Measurements from ENCODE around the gene FCRLB.

FCRLB gene

DNA sequence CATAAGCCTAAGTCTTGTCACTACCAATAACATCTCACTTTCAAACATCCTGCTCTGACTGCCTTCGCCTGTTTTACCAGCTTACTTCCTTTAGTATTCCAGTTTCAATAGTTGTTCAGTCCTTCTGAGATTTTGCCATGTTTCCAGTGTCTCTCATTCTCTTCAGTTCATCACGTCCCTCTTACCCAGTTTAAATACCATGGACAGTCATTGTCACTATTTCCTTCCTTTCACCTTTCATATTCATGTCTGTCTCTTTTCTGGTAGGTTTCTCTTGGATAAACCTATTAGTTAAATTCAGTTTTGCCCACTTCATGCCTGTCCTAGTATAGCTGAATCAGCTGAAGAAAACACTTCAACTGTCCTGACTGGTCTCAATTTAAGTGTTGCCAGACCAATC is 50.6 kb downstream of the FCRLB start:
- in situ Hi-C loops (cut with MboI; ENCODE audit: low sequenced_read_pairs), result no loop called here
- Histone ChIP-seq H3K36me3 (replicated peaks) (0 out of 2 replicates have a peak, but pooled peaks cover 3% of the 10 kb centered on the region), H3K4me3 (no peak overlapping the region), H3K4me1 (peaks cover 5% of the 10 kb centered on the region; the same call in 1 of the 2 replicates), H3K9me3 (no peaks in the 10 kb centered on the region), H3K27me3 (ENCODE audit: low read depth) (no peaks in the 10 kb centered on the region)
- DNase-seq (ENCODE audit: low spot score in 2 of 2), result no peak

- Histone ChIP-seq H3K4me1 (peaks cover 2% of the 10 kb centered on the region; the same call in 1 of the 2 replicates), H3K36me3 (replicated peaks) (0 out of 2 replicates have a peak, but pooled peaks cover 3% of the 10 kb centered on the region), H3K4me3 (no peak overlapping the region), H3K27me3 (ENCODE audit: low read depth) (no peaks in the 10 kb centered on the region), H3K9me3 (no peaks in the 10 kb centered on the region)
- in situ Hi-C loops (cut with MboI; ENCODE audit: low sequenced_read_pairs), result no loop called here
- no peak for DNase-seq (ENCODE audit: low spot score in 2 of 2)
Observed at GRCh38 chr1:161772397-161772796, 51.1 kb downstream of the FCRLB start.

DNA sequence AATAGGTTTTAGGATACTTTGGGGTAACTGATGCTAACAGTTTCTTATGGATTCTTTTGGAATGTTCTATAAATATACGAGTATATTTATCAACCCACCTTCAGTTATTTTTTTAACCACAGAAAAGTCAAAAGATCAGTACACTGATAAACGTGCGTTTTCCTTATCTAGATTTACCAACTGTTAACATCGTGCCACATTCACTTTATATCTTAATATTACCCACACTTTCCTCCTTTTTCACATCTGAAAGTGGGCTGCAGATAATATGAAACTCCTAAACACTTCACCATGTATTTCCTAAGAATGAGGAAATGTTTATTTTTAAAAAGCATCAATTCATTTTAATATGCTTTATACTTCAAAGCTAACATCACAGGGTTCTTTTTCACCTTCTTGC is 52.4 kb downstream of the FCRLB start:
- in situ Hi-C loops (cut with MboI; ENCODE audit: low sequenced_read_pairs), result no loop called here
- DNase-seq (ENCODE audit: low spot score in 2 of 2), result no peak
- Histone ChIP-seq H3K36me3 (replicated peaks) (0 out of 2 replicates have a peak, but pooled peaks cover 3% of the 10 kb centered on the region), H3K27me3 (ENCODE audit: low read depth) (no peaks in the 10 kb centered on the region), H3K4me3 (no peak overlapping the region), H3K4me1 (no peaks in the 10 kb centered on the region; the same call in 1 of the 2 replicates), H3K9me3 (no peaks in the 10 kb centered on the region)

DNA sequence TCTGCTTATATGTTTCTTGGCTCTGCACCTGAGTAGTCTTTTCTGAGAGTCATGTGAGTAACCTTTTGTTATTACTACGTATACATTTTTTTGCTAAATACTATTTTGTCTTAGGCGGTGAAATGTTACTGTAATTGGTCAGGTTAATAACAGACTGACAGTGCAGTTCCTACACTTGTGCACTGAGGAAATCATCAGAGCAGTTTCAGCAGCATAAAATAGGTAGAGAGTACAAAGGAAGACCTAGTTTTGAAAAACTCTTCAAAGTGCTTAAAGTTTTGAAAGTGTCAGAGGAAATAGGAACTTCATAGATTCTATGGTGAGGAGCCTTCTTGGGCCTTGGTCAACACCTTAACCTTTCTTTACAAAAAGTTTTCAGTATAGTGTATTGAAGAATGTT is 55.9 kb downstream of the FCRLB start:
- in situ Hi-C loops (cut with MboI; ENCODE audit: low sequenced_read_pairs), result no loop called here
- Histone ChIP-seq H3K4me1 (no peaks in the 10 kb centered on the region), H3K36me3 (replicated peaks) (no peaks in the 10 kb centered on the region; the same call in 1 of the 2 replicates), H3K4me3 (no peak overlapping the region), H3K9me3 (no peaks in the 10 kb centered on the region), H3K27me3 (ENCODE audit: low read depth) (no peaks in the 10 kb centered on the region)
- DNase-seq (ENCODE audit: low spot score in 2 of 2), result no peak

Measured in HAP-1 (cell line).